RWPE1 (cell line): ENCODE data around the gene FAM163A.
"Not testable (repeated sequence)": the region's sequence is repeated elsewhere in the genome, so short reads cannot be mapped to it uniquely, and the experiment has no call there.

ENCODE experiments used
- CTCF ChIA-PET: fragments of 350-600 bp; sonication (Branson Sonifier 250); formaldehyde crosslinking; extraction: SDS; loops from one replicate; lab custom pipeline; 2021; lab: Yijun Ruan, JAX
- POLR2A ChIA-PET: fragments of 400-600 bp; formaldehyde crosslinking; extraction: SDS; loops from one replicate; lab custom pipeline; 2020; ENCODE audit warnings: antibody characterized with exemption; ENCODE audit not compliant: low non-redundant PET; lab: Yijun Ruan, JAX
- DNase-seq: peaks from one replicate; pipeline ENCODE4 v3.0.0; 2012; ENCODE audit warnings: low spot score
- H3K27ac ChIP-seq: fragments of 450-650 bp; 2 replicates; pipeline ENCODE4 v1.5.1; 2017
- TF ChIP-seq, protein P1 (sequence below): fragments of 450-650 bp; conservative IDR thresholded peaks from 2 replicates; pipeline ENCODE4 v1.5.1; 2017; ENCODE audit warnings: low read depth, mild to moderate bottlenecking

The FAM163A gene

DNA sequence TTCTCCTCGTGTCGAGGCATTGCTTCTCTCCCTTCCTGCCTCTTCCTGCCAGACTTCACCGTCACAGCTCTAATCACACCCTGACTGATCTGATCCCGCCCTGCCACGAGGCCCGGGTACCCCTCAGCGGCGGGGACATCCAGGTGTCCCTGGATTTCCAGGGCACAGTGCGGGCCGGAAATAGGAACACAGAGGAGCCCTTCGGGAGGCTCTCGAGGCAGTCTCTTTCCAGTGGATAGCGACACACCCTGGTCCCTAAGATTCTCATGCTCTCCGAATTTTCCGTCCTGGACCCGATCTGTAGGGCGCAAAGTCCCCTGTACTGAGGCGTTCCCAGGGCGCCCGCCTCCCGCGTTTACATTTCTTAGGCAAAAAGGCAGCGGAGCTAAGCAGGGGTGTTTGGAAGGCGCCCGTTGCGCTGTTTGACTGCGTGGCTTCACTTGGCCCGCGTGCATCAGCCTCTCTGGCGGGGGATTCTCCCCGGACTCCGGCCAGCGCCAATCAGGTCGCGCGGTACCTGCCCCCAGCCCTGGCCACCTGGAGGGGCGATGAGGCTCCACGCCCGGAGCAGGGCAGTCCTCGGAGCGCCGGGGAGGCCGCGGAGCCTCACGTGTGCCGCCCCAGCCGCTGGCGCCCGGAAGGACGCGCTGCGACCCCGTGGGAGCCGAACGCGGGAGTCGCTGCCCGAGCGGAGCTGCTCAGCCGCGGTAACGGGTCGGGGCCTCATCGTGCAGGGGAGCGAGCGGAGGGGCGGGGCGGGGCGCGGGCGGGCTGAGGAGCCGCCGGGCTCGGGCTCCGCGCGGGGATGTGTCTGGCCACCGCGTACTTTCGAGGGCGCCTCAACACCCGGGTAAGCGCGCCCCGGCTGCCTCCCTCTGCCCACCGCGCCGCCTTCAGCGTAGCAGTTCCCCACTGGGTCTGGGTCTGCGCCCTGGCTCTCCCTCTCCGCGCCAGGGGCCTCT lies at the start of gene FAM163A:
TSS of gene FAM163A (plus strand) at position 575 of the 962 bp plus-strand sequence. CDS start 69,807 bp downstream, outside the sequence.
- no peak for DNase-seq
- TF ChIP-seq, protein P1, sequence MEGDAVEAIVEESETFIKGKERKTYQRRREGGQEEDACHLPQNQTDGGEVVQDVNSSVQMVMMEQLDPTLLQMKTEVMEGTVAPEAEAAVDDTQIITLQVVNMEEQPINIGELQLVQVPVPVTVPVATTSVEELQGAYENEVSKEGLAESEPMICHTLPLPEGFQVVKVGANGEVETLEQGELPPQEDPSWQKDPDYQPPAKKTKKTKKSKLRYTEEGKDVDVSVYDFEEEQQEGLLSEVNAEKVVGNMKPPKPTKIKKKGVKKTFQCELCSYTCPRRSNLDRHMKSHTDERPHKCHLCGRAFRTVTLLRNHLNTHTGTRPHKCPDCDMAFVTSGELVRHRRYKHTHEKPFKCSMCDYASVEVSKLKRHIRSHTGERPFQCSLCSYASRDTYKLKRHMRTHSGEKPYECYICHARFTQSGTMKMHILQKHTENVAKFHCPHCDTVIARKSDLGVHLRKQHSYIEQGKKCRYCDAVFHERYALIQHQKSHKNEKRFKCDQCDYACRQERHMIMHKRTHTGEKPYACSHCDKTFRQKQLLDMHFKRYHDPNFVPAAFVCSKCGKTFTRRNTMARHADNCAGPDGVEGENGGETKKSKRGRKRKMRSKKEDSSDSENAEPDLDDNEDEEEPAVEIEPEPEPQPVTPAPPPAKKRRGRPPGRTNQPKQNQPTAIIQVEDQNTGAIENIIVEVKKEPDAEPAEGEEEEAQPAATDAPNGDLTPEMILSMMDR: no peak
- ChIA-PET CTCF (no interaction called here), POLR2A (no interaction called here)
- H3K27ac ChIP-seq: no peak within 1 kb of the TSS

- CTCF ChIA-PET, POLR2A ChIA-PET, DNase-seq, H3K27ac ChIP-seq: not testable (repeated sequence)
These were observed 48.6 kb upstream of the FAM163A start for GRCh38 chr1:179694530-179694929.

DNA sequence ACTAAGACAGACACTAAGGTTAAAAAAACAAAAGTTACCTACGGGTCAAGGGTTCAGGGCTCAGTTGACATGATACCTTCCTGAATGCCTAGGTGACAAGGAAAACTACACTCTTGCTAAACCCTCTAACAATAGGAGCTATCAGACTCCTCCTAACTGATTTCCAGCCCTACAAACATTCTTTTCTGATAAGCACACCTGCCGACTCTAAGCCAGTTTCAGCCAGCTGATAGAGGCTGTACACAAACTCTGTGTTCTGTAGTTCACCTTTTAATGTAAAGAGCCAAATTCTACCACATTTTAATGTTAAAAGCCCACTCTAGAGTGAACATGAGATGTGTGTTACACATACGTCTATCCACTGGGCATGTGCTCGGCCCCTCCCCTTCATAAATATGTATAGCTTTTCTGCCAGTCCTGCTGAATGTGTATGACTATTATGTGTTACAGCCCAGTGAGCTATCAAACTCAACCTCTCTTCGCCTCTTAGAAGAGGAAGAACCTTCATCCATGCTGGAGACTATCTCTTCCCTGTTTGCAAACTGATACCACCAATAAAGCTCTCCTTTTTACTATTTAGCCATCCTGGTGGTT lies 40.0 kb upstream of the FAM163A start:
- TF ChIP-seq, protein P1: no peak
- H3K27ac ChIP-seq: no peak overlapping the region
- ChIA-PET POLR2A (no interaction called here), CTCF (interaction anchor here (0.6 to 1.8 kb wide), 3 partner anchors 14 to 112 kb away, joined by 3 to 6 read pairs (median 5); no protein-coding TSS in a partner anchor)
- no peak for DNase-seq

- peak; percentile 54 for DNase-seq
- H3K27ac ChIP-seq: no peak overlapping the region
- ChIA-PET POLR2A (no interaction called here), CTCF (interaction anchor here (0.6 to 3.0 kb wide), 18 partner anchors 15 to 1098 kb away, joined by 3 to 85 read pairs (median 4); no protein-coding TSS in a partner anchor)
- TF ChIP-seq, protein P1: peak; percentile 75
These were observed 36.7 kb upstream of the FAM163A start for GRCh38 chr1:179706339-179706941.

- ChIA-PET CTCF (interaction anchor here (0.5 to 2.4 kb wide), 3 partner anchors 102 to 121 kb away, joined by 3 to 40 read pairs (median 4); no protein-coding TSS in a partner anchor), POLR2A (no interaction called here)
- TF ChIP-seq, protein P1: no peak
- H3K27ac ChIP-seq: no peak overlapping the region
- DNase-seq: no peak
These were observed 35.7 kb upstream of the FAM163A start for GRCh38 chr1:179707406-179707805.

DNA sequence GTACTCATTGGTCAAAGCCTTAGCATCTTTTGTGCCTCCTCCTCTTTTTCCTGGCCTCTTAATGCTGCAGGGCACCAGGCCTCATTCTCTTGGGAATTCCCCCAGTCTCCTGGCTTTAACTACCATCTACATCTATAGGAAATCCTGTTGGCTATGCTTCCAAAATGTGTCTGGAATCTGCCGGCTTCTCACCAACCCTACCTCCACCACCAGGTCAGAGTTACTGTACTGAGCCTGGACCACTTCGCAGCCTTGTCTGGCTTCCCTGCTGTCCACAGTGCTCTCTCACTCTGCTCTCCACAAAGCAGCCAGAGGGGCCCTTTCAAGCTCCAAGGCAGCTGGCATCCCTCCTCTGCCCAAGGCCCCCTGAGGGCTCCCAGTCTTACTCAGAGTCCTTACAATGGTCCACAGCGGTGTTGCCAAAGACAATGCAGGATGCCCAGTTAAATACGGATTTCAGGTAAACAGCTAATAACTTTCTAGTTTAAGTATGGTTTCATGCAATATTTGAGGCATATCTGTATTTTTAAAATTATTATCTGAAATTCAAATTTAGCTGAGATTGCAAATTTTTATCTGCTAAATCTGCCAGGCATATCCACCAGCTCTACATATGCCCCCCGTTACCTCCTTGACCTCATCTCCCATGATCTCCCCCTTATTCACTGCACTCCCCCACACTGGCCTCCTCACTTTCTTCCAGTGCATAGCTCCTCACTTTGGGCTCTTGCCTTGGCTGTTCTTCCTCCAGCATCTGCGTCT lies 34.5 kb upstream of the FAM163A start:
- POLR2A ChIA-PET: no interaction called here
- DNase-seq: no peak
- CTCF ChIA-PET: interaction anchor here (0.8 kb wide), 1 partner anchor 470 kb away, joined by 8 read pairs; no protein-coding TSS in a partner anchor
- TF ChIP-seq, protein P1: no peak
- no peak overlapping the region for H3K27ac ChIP-seq
